Kidney (tissue), 14 donors: ENCODE results near the gene ALS2CL. TPM values are rescaled to one million over a fixed set of nuclear protein-coding genes. Genes with fewer than 3 reads are reported as not detected.

ENCODE experiments used
- DNase-seq, 5 donors: peaks; one replicate each; pipeline ENCODE4 v3.0.0-alpha.2; 2013 to 2020
- FAIRE-seq: peaks from 2 replicates; lab custom pipeline; 2012; peaks lifted over from hg19 to GRCh38; lab: Jason Lieb, UNC
- H3K27ac ChIP-seq, 2 donors: one replicate each; pipeline ENCODE4 v1.7.0; 2013; ENCODE audit warnings: low read depth in 2 of 2, low read length in 2 of 2, inconsistent platforms in 1 of 2
- H3K27me3 ChIP-seq: one replicate; pipeline ENCODE4 v1.7.1; 2013; ENCODE audit warnings: low read length, inconsistent platforms; ENCODE audit not compliant: control insufficient read depth, insufficient read depth
- H3K36me3 ChIP-seq, 3 donors: one replicate each; pipeline versions ENCODE4 v1.7.0 to v1.7.1; 2013; ENCODE audit warnings: low read length in 3 of 3, control low read depth in 1 of 3, inconsistent platforms in 1 of 3; ENCODE audit not compliant: insufficient read depth in 3 of 3, control insufficient read depth in 2 of 3
- H3K4me1 ChIP-seq, 3 donors: one replicate each; pipeline versions ENCODE4 v1.7.0 to v1.7.1; 2013; ENCODE audit warnings: low read length in 3 of 3, inconsistent platforms in 1 of 3, low read depth in 1 of 3; ENCODE audit not compliant: control insufficient read depth in 2 of 3, insufficient read depth in 2 of 3
- H3K4me3 ChIP-seq, 3 donors: one replicate each; pipeline versions ENCODE4 v1.7.0 to v1.8.1; 2013; ENCODE audit warnings: low read length in 3 of 3, control low read depth in 1 of 3, inconsistent platforms in 1 of 3
- H3K9ac ChIP-seq, 3 donors: one replicate each; pipeline versions ENCODE4 v1.7.0 to v1.7.1; 2013; ENCODE audit warnings: low read length in 3 of 3, control low read depth in 1 of 3, inconsistent platforms in 1 of 3
- H3K9me3 ChIP-seq, 3 donors: one replicate each; pipeline versions ENCODE4 v1.7.0 to v1.7.1; 2013; ENCODE audit warnings: low read length in 3 of 3, control low read depth in 1 of 3, inconsistent platforms in 1 of 3; ENCODE audit not compliant: control insufficient read depth in 2 of 3, insufficient read depth in 1 of 3
- intact Hi-C: fragments of 100-400 bp; cut with DNase I; formaldehyde crosslinking; loops from one replicate; pipeline ENCODE4 v1.11.1; 2022
- polyA plus RNA-seq: library from polyadenylated mRNA; stranded (reverse); fragments of 350-450 nt; fragmentation: Illumina TruSeq; extraction: RNeasy Lipid Tissue Mini Kit (QIAGEN cat#74804); gene quantifications from one replicate; pipeline ENCODE4 v1.2.3, GENCODE V29; 2014; ENCODE audit warnings: low read depth, low replicate concordance; ENCODE audit not compliant: insufficient read depth
- total RNA-seq: library from RNA; stranded (reverse); fragmentation: NEBNext Ultra II Directional; extraction: Animal tissue kit (Norgen Biotek cat#: 25700); gene quantifications from one replicate; pipeline ENCODE4 v1.2.1, GENCODE V29; 2021
- TF ChIP-seq, protein P1 (sequence below): IDR thresholded peaks from 3 replicates; pipeline ENCODE4 v1.5.1; 2012; ENCODE audit warnings: mild to moderate bottlenecking, moderate library complexity, borderline replicate concordance; ENCODE audit not compliant: insufficient read depth; ENCODE audit errors: extremely low read depth
- donor health status: control.
- donor health status: control.
- donor health status: control.
- donor health status: control.
- donor health status: control.
- donor health status: DM: yes; HTN: yes; CAD: no.
- donor health status: Normal renal cell carcinoma (clear cell type).

ALS2CL gene
- total and polyA plus RNA-seq, 2 donors from 2014 or later = 43.0 to 78.9 TPM

- intact Hi-C loops = no loop called here
- no peak for FAIRE-seq
- no peaks in the 10 kb centered on the region for H3K27me3 ChIP-seq
- peaks cover 0 to 25% (median 13%) of the 10 kb centered on the region in 3 donors for H3K4me1 ChIP-seq
- H3K4me3 ChIP-seq = no peak within 1 kb of the TSS
- H3K36me3 ChIP-seq = no peaks in the 10 kb centered on the region
- TF ChIP-seq, protein P1, sequence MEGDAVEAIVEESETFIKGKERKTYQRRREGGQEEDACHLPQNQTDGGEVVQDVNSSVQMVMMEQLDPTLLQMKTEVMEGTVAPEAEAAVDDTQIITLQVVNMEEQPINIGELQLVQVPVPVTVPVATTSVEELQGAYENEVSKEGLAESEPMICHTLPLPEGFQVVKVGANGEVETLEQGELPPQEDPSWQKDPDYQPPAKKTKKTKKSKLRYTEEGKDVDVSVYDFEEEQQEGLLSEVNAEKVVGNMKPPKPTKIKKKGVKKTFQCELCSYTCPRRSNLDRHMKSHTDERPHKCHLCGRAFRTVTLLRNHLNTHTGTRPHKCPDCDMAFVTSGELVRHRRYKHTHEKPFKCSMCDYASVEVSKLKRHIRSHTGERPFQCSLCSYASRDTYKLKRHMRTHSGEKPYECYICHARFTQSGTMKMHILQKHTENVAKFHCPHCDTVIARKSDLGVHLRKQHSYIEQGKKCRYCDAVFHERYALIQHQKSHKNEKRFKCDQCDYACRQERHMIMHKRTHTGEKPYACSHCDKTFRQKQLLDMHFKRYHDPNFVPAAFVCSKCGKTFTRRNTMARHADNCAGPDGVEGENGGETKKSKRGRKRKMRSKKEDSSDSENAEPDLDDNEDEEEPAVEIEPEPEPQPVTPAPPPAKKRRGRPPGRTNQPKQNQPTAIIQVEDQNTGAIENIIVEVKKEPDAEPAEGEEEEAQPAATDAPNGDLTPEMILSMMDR = no peak
- no peaks in the 10 kb centered on the region for H3K9me3 ChIP-seq
- DNase-seq = peak in 3 of 5 donors; percentile 35 to 73 (median 40)
- no peak within 1 kb of the TSS for H3K27ac ChIP-seq
- no peak within 1 kb of the TSS for H3K9ac ChIP-seq
Measured at GRCh38 chr3:46701181-46701939, 7.9 kb upstream of the ALS2CL start, which contains the start of gene TMIE. Gene TMIE, plus strand, starts transcription at chr3:46701392. Its CDS starts 96 bp downstream, at chr3:46701488.

GRCh38 chr3:46700772-46701171 lies 7.3 kb upstream of the ALS2CL start:
- no peak overlapping the region for H3K27ac ChIP-seq
- DNase-seq = peak; percentile 74 to 91 (median 83)

DNA sequence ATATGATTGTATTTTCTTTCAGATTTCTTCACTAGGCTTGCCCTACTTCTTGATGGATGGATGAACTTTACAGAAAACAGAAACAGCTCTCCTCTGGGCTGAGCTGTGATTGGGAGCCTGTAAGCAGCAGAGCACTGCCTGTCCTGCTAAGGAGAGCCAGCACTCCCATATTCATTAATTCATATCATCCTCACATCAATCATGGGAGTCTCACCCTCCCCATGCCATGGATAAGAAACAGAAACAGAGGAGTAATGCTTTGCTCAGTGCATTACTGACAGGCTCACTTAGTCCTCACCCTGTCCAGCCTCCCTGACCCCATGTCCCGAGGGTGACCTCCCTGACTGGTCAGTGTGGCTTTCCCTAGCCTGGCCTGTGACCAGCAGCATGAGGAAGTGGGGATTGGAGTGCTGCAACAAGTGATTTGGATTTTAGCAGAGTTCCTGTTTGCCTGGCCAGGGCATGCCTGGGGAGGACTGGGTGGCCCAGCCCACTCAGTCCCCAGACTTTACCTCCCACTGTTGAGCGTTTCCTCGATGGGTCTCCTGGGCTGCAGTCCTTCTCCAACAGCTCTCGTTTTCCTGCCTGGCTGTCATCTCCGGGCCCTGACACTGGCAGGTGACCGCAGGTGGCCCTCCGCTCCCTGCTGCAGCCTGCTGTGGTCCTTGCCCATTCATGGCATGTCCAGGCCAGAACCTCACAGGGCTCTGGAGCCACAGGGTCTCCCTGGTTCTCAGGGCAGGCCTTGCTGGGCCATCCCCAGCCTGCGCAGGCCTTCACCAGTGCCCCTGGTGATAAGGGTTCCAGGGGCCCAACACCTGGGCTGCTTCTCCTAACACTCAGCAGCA lies 6.4 kb upstream of the ALS2CL start:
- TF ChIP-seq, protein P1 = no peak
- no peaks in the 10 kb centered on the region for H3K36me3 ChIP-seq

More at GRCh38 chr3:46700772-46701171, 7.3 kb upstream of the ALS2CL start:
- H3K9me3 ChIP-seq = no peaks in the 10 kb centered on the region
- H3K4me1 ChIP-seq = peaks cover 0 to 31% (median 13%) of the 10 kb centered on the region in 3 donors
- TF ChIP-seq, protein P1 = no peak
- H3K9ac ChIP-seq = no peak overlapping the region
- FAIRE-seq = no peak
- H3K36me3 ChIP-seq = no peaks in the 10 kb centered on the region
- intact Hi-C loops = no loop called here
- H3K4me3 ChIP-seq = no peak overlapping the region
- H3K27me3 ChIP-seq = no peaks in the 10 kb centered on the region

More for the DNA sequence above, 6.4 kb upstream of the ALS2CL start:
- FAIRE-seq = no peak
- DNase-seq = peak in 1 of 5 donors; percentile 92
- no peak overlapping the region for H3K4me3 ChIP-seq
- no peak overlapping the region for H3K27ac ChIP-seq
- peaks cover 0 to 38% (median 13%) of the 10 kb centered on the region in 3 donors for H3K4me1 ChIP-seq
- H3K9me3 ChIP-seq = no peaks in the 10 kb centered on the region
- H3K9ac ChIP-seq = no peak overlapping the region
- intact Hi-C loops = no loop called here
- H3K27me3 ChIP-seq = no peaks in the 10 kb centered on the region
